H1 (cell line): ENCODE results near the gene NACAD. TPM values are rescaled to one million over a fixed set of nuclear protein-coding genes. Genes with fewer than 3 reads are reported as not detected.

Experiments used
- CTCF ChIA-PET: fragments of 300-600 bp; sonication (Branson Sonifier 250); formaldehyde crosslinking; loops from one replicate; lab custom pipeline; 2021; ENCODE audit not compliant: partially characterized antibody; lab: Charles Lee
- POLR2A ChIA-PET: fragments of 300-600 bp; sonication (Branson Sonifier 250); formaldehyde crosslinking; loops from one replicate; lab custom pipeline; 2021; ENCODE audit warnings: inconsistent platforms; ENCODE audit not compliant: partially characterized antibody; lab: Charles Lee
- DNase-seq, 2 experiments: peaks; one replicate each; pipeline versions ENCODE4 v3.0.0 to v3.0.0-alpha.2; 2010 to 2022; ENCODE audit warnings: low spot score in 2 of 2, low read depth in 1 of 2, mixed read lengths in 1 of 2
- FAIRE-seq: peaks from 2 replicates; lab custom pipeline; 2011; peaks lifted over from hg19 to GRCh38; lab: Jason Lieb, UNC
- H2AFZ ChIP-seq: 2 replicates; pipeline ENCODE4 v1.8.1; 2012; ENCODE audit warnings: low read length, inconsistent platforms
- H2AK5ac ChIP-seq: 2 replicates; pipeline ENCODE4 v1.6.1; 2013; ENCODE audit warnings: low read depth, low read length
- H2BK120ac ChIP-seq: replicated peaks from 2 replicates; pipeline ENCODE3; 2013; ENCODE audit warnings: low read depth, low read length, inconsistent platforms
- H2BK12ac ChIP-seq: 2 replicates; pipeline ENCODE4 v1.6.1; 2013; ENCODE audit warnings: low read depth, low read length
- H2BK15ac ChIP-seq: 2 replicates; pipeline ENCODE4 v1.6.1; 2013; ENCODE audit warnings: low read length
- H2BK20ac ChIP-seq: 2 replicates; pipeline ENCODE4 v1.6.1; 2013; ENCODE audit warnings: low read length
- H2BK5ac ChIP-seq: 2 replicates; pipeline ENCODE4 v1.6.1; 2013; ENCODE audit warnings: low read depth, low read length
- H3K14ac ChIP-seq: 2 replicates; pipeline ENCODE4 v1.6.1; 2013; ENCODE audit warnings: inconsistent platforms; ENCODE audit not compliant: insufficient read length
- H3K18ac ChIP-seq: 2 replicates; pipeline ENCODE4 v1.6.1; 2013; ENCODE audit warnings: low read length; ENCODE audit errors: extremely low read depth
- H3K23ac ChIP-seq: 2 replicates; pipeline ENCODE4 v1.6.1; 2013; ENCODE audit warnings: inconsistent platforms; ENCODE audit not compliant: insufficient read length
- H3K23me2 ChIP-seq: 2 replicates; pipeline ENCODE4 v1.6.1; 2013; ENCODE audit warnings: low read depth, low read length
- H3K27ac ChIP-seq: 2 replicates; pipeline ENCODE4 v1.6.1; 2011; ENCODE audit warnings: low read depth, low read length, inconsistent platforms
- H3K27me3 ChIP-seq, 4 experiments: replicated peaks in 1 of 4; 1 replicate in 1 of 4; 2 replicates in 3 of 4; pipeline versions ENCODE4 v1.6.1 to v1.8.1; 2011 to 2013; ENCODE audit warnings: low read length in 3 of 4, mild to moderate bottlenecking in 3 of 4, inconsistent platforms in 2 of 4, mixed read lengths in 2 of 4, moderate library complexity in 1 of 4; ENCODE audit not compliant: control insufficient read depth in 3 of 4, insufficient read depth in 3 of 4; ENCODE audit errors: extremely low read depth in 1 of 4
- H3K36me3 ChIP-seq, 4 experiments: 2 replicates each; pipeline versions ENCODE4 v1.6.1 to v1.8.1; 2011 to 2013; ENCODE audit warnings: mild to moderate bottlenecking in 4 of 4, low read length in 3 of 4, moderate library complexity in 2 of 4, control low read depth in 1 of 4, inconsistent platforms in 1 of 4; ENCODE audit not compliant: insufficient read depth in 4 of 4, control insufficient read depth in 2 of 4
- H3K4ac ChIP-seq: replicated peaks from 2 replicates; pipeline ENCODE3; 2013; ENCODE audit warnings: low read length, low read depth, mixed read lengths, inconsistent platforms; ENCODE audit not compliant: insufficient read length
- H3K4me1 ChIP-seq, 4 experiments: replicated peaks in 1 of 4; 1 replicate in 1 of 4; 2 replicates in 3 of 4; pipeline versions ENCODE4 v1.6.1 to v1.8.1; 2011 to 2013; ENCODE audit warnings: low read length in 3 of 4, inconsistent platforms in 2 of 4, mixed read lengths in 1 of 4; ENCODE audit not compliant: insufficient read depth in 4 of 4, control insufficient read depth in 3 of 4
- H3K4me2 ChIP-seq, 2 experiments: 2 replicates each; pipeline versions ENCODE4 v1.6.1 to v1.8.1; 2011 to 2013; ENCODE audit warnings: low read depth in 2 of 2, low read length in 2 of 2, control low read depth in 1 of 2, inconsistent platforms in 1 of 2, mild to moderate bottlenecking in 1 of 2; ENCODE audit not compliant: insufficient read depth in 1 of 2
- H3K4me3 ChIP-seq, 4 experiments: fragments of 200-600, 300-600 bp in 1 of 4; sonication (generic), shearing (Covaris generic), sonication (Bioruptor Twin) in 1 of 4; 2 replicates each; pipeline versions ENCODE4 v1.5.1 to v1.8.1; 2011 to 2016; ENCODE audit warnings: low read length in 4 of 4, low read depth in 3 of 4, control low read depth in 2 of 4, inconsistent platforms in 2 of 4, mild to moderate bottlenecking in 2 of 4, mixed read lengths in 1 of 4, moderate library complexity in 1 of 4; ENCODE audit not compliant: insufficient read depth in 2 of 4; ENCODE audit errors: extremely low read depth in 1 of 4
- H3K56ac ChIP-seq: replicated peaks from 2 replicates; pipeline ENCODE3; 2013; ENCODE audit warnings: low read depth, mild to moderate bottlenecking, mixed read lengths, low read length, inconsistent platforms; ENCODE audit not compliant: insufficient read length
- H3K79me1 ChIP-seq: 2 replicates; pipeline ENCODE4 v1.6.1; 2013; ENCODE audit warnings: low read depth, low read length, control low read depth
- H3K79me2 ChIP-seq, 2 experiments: 2 replicates each; pipeline versions ENCODE4 v1.6.1 to v1.8.1; 2012 to 2013; ENCODE audit warnings: low read length in 2 of 2, mild to moderate bottlenecking in 2 of 2, inconsistent platforms in 1 of 2; ENCODE audit not compliant: insufficient read depth in 2 of 2, control insufficient read depth in 1 of 2
- H3K9ac ChIP-seq, 4 experiments: replicated peaks in 1 of 4; 1 replicate in 1 of 4; 2 replicates in 3 of 4; pipeline versions ENCODE4 v1.6.1 to v1.8.1; 2011 to 2013; ENCODE audit warnings: low read depth in 3 of 4, low read length in 3 of 4, control low read depth in 2 of 4, mild to moderate bottlenecking in 2 of 4, moderate library complexity in 2 of 4, inconsistent platforms in 1 of 4; ENCODE audit errors: extremely low read depth in 1 of 4
- H3K9me3 ChIP-seq, 2 experiments: 2 replicates each; pipeline versions ENCODE4 v1.6.1 to v1.8.1; 2012 to 2013; ENCODE audit warnings: mild to moderate bottlenecking in 2 of 2, moderate library complexity in 2 of 2, control low read depth in 1 of 2, inconsistent platforms in 1 of 2, low read depth in 1 of 2, low read length in 1 of 2, mixed read lengths in 1 of 2; ENCODE audit not compliant: insufficient read depth in 2 of 2
- H4K20me1 ChIP-seq, 2 experiments: replicated peaks in 1 of 2; 2 replicates each; pipeline versions ENCODE3 to v1.8.1; 2011 to 2013; ENCODE audit warnings: inconsistent platforms in 2 of 2, low read length in 2 of 2, mild to moderate bottlenecking in 1 of 2; ENCODE audit not compliant: insufficient read depth in 2 of 2, control insufficient read depth in 1 of 2
- H4K5ac ChIP-seq: 2 replicates; pipeline ENCODE4 v1.6.1; 2013; ENCODE audit warnings: low read length, low read depth, mixed read lengths, inconsistent platforms; ENCODE audit not compliant: insufficient read length
- H4K8ac ChIP-seq: 2 replicates; pipeline ENCODE4 v1.8.0; 2013; ENCODE audit warnings: mild to moderate bottlenecking, moderate library complexity, low read length, inconsistent platforms; ENCODE audit not compliant: insufficient read depth; ENCODE audit errors: extremely low read depth
- H4K91ac ChIP-seq: replicated peaks from 2 replicates; pipeline ENCODE3; 2013; ENCODE audit warnings: low read length, mixed read lengths, inconsistent platforms; ENCODE audit not compliant: insufficient read length
- BRCA1 ChIP-seq: IDR thresholded peaks from 2 replicates; pipeline ENCODE4 v1.6.1; 2012; ENCODE audit warnings: low read depth, low read length, improper control_type of control experiment
- CTBP2 ChIP-seq: IDR thresholded peaks from 2 replicates; pipeline ENCODE4 v1.7.0; 2011; ENCODE audit warnings: borderline replicate concordance, mild to moderate bottlenecking, moderate library complexity, mixed read lengths, low read length; ENCODE audit not compliant: insufficient read depth, insufficient read length
- HDAC2 ChIP-seq, 2 experiments: fragments of 300-600 bp in 1 of 2; sonication (generic) in 1 of 2; IDR thresholded peaks; 2 replicates each; pipeline ENCODE4 v1.6.1; 2011 to 2012; ENCODE audit warnings: low read depth in 2 of 2, low read length in 2 of 2, mild to moderate bottlenecking in 2 of 2, moderate library complexity in 2 of 2, borderline replicate concordance in 1 of 2, inconsistent platforms in 1 of 2
- KDM1A ChIP-seq: fragments of 200-600, 300-600 bp; sonication (generic); IDR thresholded peaks from 2 replicates; pipeline ENCODE4 v1.7.1; 2016; ENCODE audit warnings: mild to moderate bottlenecking, low read length, borderline replicate concordance
- KDM5A ChIP-seq: fragments of 200-600 bp; IDR thresholded peaks from 2 replicates; pipeline ENCODE4 v1.7.1; 2012; ENCODE audit warnings: mild to moderate bottlenecking, low read length, inconsistent platforms, mixed read lengths
- RAD21 ChIP-seq, 2 experiments: IDR thresholded peaks in 1 of 2; conservative IDR thresholded peaks in 1 of 2; 2 replicates each; pipeline ENCODE4 v1.6.1; 2011; ENCODE audit warnings: low read depth in 2 of 2, low read length in 2 of 2, improper control_type of control experiment in 1 of 2, inconsistent platforms in 1 of 2, mild to moderate bottlenecking in 1 of 2, moderate library complexity in 1 of 2
- SIN3A ChIP-seq, 2 experiments: IDR thresholded peaks in 1 of 2; conservative IDR thresholded peaks in 1 of 2; 2 replicates each; pipeline ENCODE4 v1.6.1; 2011 to 2012; ENCODE audit warnings: low read length in 2 of 2, improper control_type of control experiment in 1 of 2, low read depth in 1 of 2, mild to moderate bottlenecking in 1 of 2
- SIRT6 ChIP-seq: IDR thresholded peaks from one replicate; pipeline ENCODE4 v1.7.1; 2012; ENCODE audit warnings: low read length, inconsistent platforms
- SP2 ChIP-seq: IDR thresholded peaks from 2 replicates; pipeline ENCODE4 v1.6.1; 2012; ENCODE audit warnings: mild to moderate bottlenecking, low read length, inconsistent platforms
- TAF1 ChIP-seq: IDR thresholded peaks from 2 replicates; pipeline ENCODE4 v1.6.1; 2011; ENCODE audit warnings: mild to moderate bottlenecking, low read depth, low read length
- TCF12 ChIP-seq: IDR thresholded peaks from 2 replicates; pipeline ENCODE4 v1.6.1; 2011; ENCODE audit warnings: low read depth, mild to moderate bottlenecking, low read length
- WGBS, 2 experiments: shearing (Covaris generic) in 1 of 2; methylation state at CpG; one replicate each; pipeline versions ENCODE4 v1.1.6 to v1.1.7; 2013 to 2015; ENCODE audit warnings: low lambda C conversion rate in 2 of 2, mixed read lengths in 2 of 2, inconsistent platforms in 1 of 2, low coverage in 1 of 2, missing lambda C conversion rate in 1 of 2; ENCODE audit not compliant: insufficient replicate concordance in 2 of 2, insufficient coverage in 1 of 2, insufficient read length in 1 of 2; ENCODE audit errors: extremely low coverage in 1 of 2, missing lambda C conversion rate in 1 of 2; 5-methylcytosine and 5-hydroxymethylcytosine counted together
- polyA plus RNA-seq, 7 experiments: library from polyadenylated mRNA; depleted of rRNA in 3 of 7; stranded (reverse) in 5 of 7; unstranded in 2 of 7; fragments of >200 nt in 5 of 7; fragments of 200-250 nt in 2 of 7; gene quantifications; 1 replicate in 5 of 7; 2 replicates in 1 of 7; 4 replicates in 1 of 7; pipeline versions ENCODE4 v1.2.1 to v1.2.3, GENCODE V29; 2011 to 2013; ENCODE audit warnings: missing spikeins in 2 of 7, mixed read lengths in 2 of 7
- total RNA-seq: library from RNA; stranded (reverse); fragmentation: NEBNext Ultra II Directional; extraction: Animal tissue kit (Norgen Biotek cat#: 25700); gene quantifications from 2 replicates; pipeline ENCODE4 v1.2.1, GENCODE V29; 2021

Gene NACAD
- total and polyA plus RNA-seq, 2 of the 8 experiments (the other 6 are each of a cell fraction or from before 2014, with no cell fraction given) = 1.3 to 6.0 TPM

DNA sequence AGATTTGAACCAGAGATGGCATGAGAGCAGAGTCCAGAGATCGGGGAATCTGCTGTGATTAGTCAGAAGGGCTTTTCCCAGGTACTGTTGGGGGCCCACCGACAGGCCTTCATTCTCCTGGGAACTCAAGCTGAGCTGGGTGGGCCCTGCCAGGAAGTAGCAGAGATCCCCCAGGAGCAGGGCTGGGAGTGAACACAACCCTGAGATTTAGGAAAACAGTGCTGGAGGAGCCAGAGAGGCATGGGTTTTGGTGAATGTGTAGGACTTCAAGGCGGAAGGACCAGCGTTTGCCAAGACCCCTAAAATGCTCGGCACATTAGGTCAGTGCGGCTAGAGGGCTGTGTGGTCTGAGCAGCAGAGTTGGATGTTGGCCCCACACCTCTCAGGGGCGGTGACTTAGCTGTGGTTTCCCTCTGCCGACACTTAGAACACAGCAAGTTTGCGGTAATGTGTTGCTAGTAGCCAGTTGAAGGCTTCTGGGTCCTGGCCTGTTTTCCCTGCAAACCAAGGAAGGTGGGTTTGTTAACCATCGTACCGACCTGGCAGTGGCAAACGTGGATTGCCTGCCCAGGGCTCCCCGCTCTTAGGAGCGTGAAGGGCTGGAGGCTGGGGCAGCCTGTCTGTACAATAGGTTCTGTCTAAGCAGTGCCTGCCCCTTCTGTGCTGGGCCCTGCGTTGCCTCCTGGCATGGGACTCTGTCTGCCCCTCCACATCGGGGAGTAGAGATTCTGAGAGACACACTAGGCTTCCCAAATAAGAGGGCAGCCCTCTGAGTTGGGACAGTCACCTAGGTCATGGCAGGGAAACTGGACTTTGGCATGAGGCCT, 14.0 kb downstream of the NACAD start:
- Histone ChIP-seq H3K23me2 (no peaks in the 10 kb centered on the region; the same call in 1 of the 2 replicates), H2BK5ac (no peak overlapping the region), H3K9ac (no peak overlapping the region), H3K79me1 (peaks cover 2% of the 10 kb centered on the region; the same call in 1 of the 2 replicates), H2AK5ac (no peak overlapping the region), H3K27me3 (no peaks in the 10 kb centered on the region), H3K79me2 (no peaks in the 10 kb centered on the region), H3K4ac (no peak overlapping the region), H2BK12ac (no peak overlapping the region), H3K23ac (no peak overlapping the region), H2BK20ac (no peak overlapping the region), H3K18ac (no peak overlapping the region), H2AFZ (no peak overlapping the region), H3K9me3 (no peaks in the 10 kb centered on the region), H3K4me1 (no peaks in the 10 kb centered on the region; a peak in 1 of 7 replicates), H3K14ac (no peak overlapping the region), H4K20me1 (peaks cover 2 to 7% of the 10 kb centered on the region in 2 experiments), H3K36me3 (peaks cover 0 to 10% (median 4%) of the 10 kb centered on the region in 4 experiments; a peak in 6 of 8 replicates), H3K56ac (no peak overlapping the region), H2BK15ac (no peak overlapping the region), H3K27ac (no peak overlapping the region), H4K91ac (no peak overlapping the region), H2BK120ac (no peak overlapping the region), H4K5ac (no peak overlapping the region), H4K8ac (no peak overlapping the region), H3K4me2 (no peak overlapping the region), H3K4me3 (no peak overlapping the region)
- DNase-seq (no peak), FAIRE-seq (no peak)
- 89% methylated on average over 16 of the region's 16 CpGs; no CpG with 5 or more reads in 1 of the 2 experiments for WGBS, 2 experiments
- ChIA-PET POLR2A (interaction anchor here (1.9 kb wide), 1 partner anchor 37 kb away, joined by 4 read pairs; the partner anchor contains the start of gene TBRG4), CTCF (interaction anchor here (1.4 to 6.3 kb wide), 2 partner anchors 61 to 101 kb away, joined by 3 to 40 read pairs; no protein-coding TSS in a partner anchor)
- no peak for TF ChIP-seq SP2
- no peak for TF ChIP-seq SIRT6
- TF ChIP-seq TAF1 = no peak
- TF ChIP-seq HDAC2 (IDR thresholded peaks at IDR 0.05; ENCODE audit: borderline replicate concordance in 1 of 2, low read depth in 2 of 2, low read length in 2 of 2) = no peak
- no peak for TF ChIP-seq RAD21 (IDR thresholded peaks at IDR 0.05 in 1 of 2, conservative IDR thresholded peaks at IDR 0.05 in 1 of 2; ENCODE audit: low read depth in 2 of 2, low read length in 2 of 2)
- TF ChIP-seq SIN3A (conservative IDR thresholded peaks at IDR 0.05 in 1 of 2, IDR thresholded peaks at IDR 0.05 in 1 of 2; ENCODE audit: low read depth in 1 of 2, low read length in 2 of 2) = no peak
- no peak for TF ChIP-seq BRCA1
- no peak for TF ChIP-seq KDM5A
- TF ChIP-seq TCF12 = no peak
- TF ChIP-seq CTBP2 = no peak
- TF ChIP-seq KDM1A = no peak
